NCI-H2171 treated with DMSO at 0.1 percent for 48 hours (cell line): ENCODE data around the gene GTF2H4.
"Not testable (repeated sequence)": the region's sequence is repeated elsewhere in the genome, so short reads cannot be mapped to it uniquely, and the experiment has no call there.

Experiments used
- DNase-seq: peaks from one replicate; lab custom pipeline; 2025; lab: John Stamatoyannopoulos, UW

The GTF2H4 gene

DNA sequence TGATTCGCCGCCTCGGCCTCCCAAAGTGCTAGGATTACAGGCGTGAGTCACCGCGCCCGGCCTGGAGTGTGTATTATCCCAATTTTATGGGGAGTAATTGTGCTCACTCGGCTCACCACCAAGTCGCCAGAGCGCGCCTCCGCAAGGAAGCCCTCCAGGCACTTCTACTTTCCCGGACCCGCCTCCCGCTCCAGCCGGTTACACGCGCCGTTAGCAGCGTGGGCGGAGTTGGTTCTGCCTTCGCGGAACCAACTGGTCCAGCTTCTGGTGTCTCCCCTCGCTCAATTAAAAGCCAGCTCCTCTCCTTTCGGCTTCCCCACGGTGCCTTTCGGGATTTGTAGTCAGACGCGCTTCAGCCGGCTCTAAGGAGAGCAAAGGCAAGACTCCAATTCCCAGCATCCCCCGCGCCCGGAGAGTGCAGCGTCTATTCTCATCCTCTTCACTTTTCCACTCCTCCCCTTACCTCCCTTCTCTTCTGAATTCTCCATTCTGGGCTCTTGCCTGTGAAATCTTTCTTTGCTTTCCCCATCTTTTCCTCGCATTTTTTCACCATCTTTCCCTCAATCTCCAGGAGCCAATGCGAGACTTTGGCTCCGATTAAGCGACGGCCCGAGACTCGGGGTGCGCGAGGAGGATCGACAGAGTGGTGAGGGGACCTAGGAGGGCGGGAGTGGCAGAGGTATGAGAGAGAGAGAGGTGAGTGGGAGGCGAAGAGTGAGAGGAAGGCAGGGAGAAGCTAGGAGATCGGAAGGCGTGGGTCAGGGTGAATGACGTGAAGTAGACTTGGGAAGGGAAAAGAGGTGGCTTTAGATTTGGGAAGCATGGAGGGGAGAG, at the start of gene GTF2H4:
Gene GTF2H4, plus strand, starts transcription at position 450 of the 834 bp plus-strand sequence.
- peak; percentile 99 for DNase-seq

- DNase-seq = not testable (repeated sequence)
Observed at GRCh38 chr6:30859726-30860125, 48.3 kb upstream of the GTF2H4 start.

GRCh38 chr6:30861257-30862048, 46.6 kb upstream of the GTF2H4 start:
- no peak for DNase-seq

- no peak for DNase-seq
Observed at GRCh38 chr6:30862156-30862875, 45.7 kb upstream of the GTF2H4 start.

DNA sequence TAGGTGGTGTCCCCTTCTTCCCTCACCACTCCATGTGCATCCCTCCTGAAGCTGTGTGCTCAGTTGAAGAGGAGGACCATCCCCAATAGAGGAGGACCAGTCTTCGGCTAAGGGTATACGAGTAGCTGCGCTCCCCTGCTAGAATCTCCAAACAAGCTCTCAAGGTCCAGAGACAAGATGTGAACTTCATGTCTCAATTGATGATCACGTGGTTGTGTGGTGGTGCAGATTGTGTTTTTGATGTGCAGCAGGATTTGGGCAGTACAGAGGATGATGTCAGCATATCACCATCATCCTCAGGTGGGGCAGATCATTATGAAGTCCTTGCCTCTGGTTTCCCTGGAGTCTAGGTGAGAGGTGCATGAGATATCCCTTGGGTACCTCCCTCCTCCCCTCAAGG, 43.7 kb upstream of the GTF2H4 start:
- no peak for DNase-seq

GRCh38 chr6:30869241-30869749, 38.7 kb upstream of the GTF2H4 start:
- DNase-seq = not testable (repeated sequence)

- no peak for DNase-seq
Observed at GRCh38 chr6:30870546-30870945, 37.5 kb upstream of the GTF2H4 start.

DNA sequence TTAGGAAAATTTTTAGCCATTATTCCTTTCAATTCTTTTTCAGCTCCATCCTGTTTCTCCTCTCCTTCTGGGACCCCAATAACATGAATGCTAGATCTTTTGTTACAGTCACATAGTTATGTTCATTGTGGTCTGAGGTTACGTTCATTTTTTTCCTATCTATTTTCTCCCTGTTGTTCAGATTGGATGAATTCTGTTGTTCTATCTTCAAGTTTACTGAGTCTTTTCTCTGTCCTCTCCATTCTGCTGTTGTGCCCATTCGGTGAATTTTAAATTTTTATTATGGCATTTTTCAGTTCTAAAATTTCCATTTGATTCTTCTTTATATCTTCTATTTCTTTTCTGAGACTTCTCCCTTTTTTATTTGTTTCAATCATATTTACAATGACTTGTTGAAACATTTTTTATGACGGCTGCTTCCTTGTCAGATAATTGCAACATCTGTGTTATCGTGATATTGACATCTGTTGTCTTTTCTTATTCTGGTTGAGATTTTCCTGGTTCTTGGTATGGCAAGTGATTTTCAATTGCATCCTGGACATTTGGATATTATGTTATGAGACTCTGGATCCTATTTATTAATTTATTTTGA, 36.3 kb upstream of the GTF2H4 start:
- no peak for DNase-seq

- no peak for DNase-seq
Observed at GRCh38 chr6:30873137-30873640, 34.8 kb upstream of the GTF2H4 start.

DNA sequence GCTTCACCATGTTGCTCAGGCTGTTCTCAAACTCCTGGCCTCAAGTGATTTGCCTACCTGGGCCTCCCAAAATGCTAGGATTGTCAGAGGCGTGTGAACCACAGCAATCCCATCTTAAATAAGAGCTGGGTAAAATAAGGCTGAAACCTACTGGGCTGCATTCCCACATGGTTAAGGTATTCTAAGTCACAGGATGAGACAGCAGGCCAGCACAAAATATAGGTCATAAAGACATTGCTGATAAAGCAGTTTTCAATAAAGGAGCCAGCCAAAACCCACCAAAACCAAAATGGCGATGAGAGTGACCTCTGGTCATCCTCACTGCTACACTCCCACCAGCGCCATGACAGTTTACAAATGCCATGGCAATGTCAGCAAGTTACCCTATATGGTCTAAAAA, 34.2 kb upstream of the GTF2H4 start:
- not testable (repeated sequence) for DNase-seq

GRCh38 chr6:30875244-30876038, 32.6 kb upstream of the GTF2H4 start:
- peak; percentile 67 for DNase-seq

DNA sequence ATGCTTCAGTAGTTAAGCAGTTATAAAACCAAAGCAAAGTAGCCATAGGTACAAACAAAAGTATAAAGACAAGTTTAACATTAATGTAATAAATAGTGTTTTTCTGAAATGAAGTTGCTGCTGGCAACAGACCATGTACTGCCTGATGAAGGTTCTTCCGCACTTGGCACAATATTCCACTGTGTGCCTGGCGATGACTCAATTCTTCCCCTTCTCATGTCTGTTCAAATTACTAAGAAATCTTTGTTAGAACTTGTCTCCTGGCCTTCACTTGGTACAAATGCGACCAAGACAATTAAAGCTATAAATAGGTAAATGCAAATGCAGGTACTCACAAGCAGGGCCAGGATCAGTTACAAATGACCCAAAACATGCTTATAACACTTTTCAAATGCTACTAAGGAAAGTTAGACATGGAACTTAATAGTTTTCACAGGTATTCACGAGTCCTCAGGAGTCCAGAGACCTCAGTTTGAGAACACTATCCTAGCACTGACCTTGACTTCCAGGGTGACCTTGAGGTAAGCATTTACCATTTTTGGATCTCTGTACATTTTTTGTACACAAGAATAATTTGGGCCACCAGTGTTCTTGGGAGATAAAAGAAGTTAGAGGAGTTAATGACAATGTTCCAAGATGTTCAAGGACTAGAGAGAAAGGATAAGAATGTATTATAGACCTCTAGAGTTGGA, 31.8 kb upstream of the GTF2H4 start:
- DNase-seq = peak; percentile 27

DNA sequence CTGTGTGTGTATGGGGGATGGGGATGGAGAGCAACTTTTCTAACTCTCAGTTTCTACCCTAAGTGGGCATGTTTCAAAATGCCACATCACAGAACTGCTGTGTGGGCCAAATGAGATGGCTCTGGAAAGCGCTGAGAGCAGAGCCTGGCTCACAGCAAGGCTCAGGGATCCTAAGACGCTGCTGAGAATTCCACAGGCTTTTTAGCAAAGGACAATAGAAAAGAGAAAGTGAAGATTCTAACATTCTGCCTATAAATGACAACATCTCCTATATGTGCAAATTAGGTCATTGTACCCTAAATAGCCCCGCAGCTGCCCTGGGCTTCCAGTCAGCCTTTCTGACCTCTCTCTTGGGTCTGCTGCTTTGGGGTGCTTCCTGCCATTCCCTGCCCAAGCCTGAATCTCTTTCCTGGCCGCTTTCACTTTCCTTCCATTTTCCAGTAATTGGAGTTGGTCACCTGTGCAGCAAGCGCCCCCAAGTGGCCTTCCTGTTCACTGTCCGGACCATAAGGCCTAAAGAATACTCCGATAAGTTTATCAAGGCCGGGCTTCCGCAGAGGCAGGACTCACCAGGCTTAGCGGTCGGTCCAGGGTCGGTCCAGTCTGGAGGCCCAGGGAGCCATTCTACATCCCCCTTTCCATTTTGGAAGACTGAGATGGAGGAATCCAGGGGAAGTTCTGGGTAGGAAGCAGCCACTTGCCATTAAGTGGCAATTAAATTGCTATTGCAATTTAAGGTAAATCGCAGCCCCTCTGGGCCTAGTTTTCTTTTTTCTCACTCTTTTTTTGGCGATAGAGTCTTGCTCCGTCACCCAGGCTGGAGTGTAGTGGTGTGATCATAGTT, 30.4 kb upstream of the GTF2H4 start:
- DNase-seq = peak; percentile 62

- no peak for DNase-seq
Observed at GRCh38 chr6:30879684-30880427, 28.2 kb upstream of the GTF2H4 start.

DNA sequence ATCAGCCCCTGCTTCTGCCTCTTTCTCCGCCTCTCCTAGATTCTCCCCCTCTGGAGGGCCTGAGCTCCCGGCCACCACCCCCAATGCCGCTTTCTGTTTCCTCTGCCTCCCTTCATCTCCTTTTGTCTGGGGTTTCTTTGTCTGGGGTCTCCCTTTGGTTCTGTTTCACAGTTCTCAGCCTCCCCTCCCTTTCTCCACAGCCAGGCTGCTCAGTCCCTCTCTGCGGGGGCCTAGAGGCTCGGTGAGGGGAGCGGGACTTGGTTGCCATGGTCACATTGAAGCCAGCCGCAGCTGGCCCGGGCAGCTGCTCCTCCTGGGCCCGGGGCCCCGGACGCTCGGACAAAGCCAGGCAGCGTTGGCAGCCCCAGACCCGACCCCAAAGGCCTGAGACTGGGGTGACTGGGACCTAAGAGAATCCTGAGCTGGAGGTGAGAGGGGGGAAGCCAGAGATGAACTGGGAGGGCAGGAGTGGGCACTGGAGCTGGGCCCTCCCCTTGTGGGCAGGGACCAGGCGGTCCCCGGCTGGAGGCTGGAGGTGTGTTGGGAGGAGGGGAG, 27.2 kb upstream of the GTF2H4 start:
- no peak for DNase-seq

DNA sequence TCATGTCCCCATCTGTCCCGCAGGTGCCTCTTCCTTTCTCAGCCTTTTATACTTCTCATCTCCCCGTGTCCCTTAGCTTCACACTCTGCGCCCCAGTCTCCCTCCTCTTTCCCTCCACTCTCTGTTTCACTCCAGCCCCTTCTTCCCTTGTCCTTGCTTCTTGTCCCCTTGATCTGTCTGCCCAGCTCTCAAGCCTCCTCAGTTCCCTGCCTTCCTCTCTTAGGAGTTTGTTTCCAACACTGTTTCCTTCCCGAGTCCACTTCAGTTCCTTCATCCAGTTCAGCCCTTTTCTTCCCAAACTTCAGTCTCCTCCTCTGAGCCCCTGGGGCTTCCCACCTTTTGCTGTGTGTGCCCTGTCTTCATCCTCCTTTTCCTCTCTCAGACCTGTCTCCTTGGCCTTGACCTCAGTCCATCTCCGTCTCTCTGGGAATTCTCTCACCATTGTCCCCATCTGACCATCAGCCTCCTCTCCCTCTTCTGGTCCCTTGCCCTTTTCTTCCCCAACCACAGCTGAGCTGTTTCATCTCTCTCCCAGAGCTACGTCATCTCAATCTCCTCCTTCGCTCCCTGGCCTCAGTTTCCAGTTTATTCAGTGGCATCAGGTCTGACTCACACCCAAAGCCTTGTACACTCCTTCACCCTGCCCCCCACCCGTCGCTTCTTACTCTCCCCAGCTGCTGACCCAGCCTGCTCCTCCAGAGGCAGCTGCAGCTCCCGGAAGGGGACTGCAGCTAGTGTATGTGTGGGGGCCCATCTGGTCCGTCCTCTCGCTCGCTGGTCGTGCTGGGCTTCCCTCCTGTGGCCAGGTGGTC, 26.4 kb upstream of the GTF2H4 start:
- DNase-seq = peak; percentile 48

DNA sequence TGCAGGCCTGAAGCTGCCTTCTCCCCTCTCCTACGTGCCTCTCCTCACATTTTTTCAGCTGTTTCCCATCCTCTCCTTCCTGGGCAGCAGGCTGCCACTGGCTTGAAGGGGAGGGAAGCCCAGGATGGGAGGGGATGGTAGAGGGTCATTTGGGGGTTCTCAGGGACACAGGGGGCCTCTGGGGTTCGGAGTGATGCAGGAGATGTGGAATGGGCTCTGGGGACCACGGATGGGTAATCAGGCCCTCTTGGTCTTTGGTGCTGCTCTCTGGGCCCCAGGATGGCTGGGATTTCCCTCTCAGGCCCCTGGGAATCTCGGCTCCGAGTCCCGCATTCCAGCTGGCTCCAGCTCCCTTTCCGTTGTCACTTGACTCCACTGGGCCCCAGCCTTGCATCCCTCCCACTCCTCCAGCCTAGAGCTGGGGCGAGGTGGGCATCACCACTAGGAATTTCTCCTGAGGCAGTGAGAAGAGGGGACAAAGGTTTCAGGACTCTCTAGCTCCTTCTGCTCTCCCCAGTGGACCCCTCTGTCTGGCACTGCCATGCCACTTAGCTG, 25.7 kb upstream of the GTF2H4 start:
- peak; percentile 78 for DNase-seq
